ENCODE data around the gene TCF7L1. TPM values are rescaled to one million over a fixed set of nuclear protein-coding genes. Genes with fewer than 3 reads are reported as not detected.

Gene TCF7L1
- total RNA-seq, 1 donor from 2014 or later = 8.9 TPM

DNA sequence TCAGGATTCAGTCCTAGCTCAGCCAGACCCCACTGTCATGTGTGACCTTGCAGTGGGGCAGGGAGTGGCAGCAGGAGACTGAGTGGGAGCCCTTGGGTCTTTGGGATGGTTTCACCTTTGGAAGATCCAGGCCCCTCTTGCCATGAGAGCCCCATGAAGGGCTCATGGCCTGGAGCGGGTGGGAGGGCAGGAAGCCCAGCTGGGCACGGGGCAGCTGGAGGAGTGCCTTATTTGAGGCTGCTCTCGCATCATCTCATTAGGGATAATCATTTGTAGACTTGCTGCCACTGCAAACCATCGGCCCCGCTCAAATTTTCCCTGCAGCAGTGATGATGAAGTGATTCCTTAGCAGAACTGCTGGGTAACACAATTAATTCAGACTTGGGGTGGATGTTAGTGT, 120.7 kb downstream of the TCF7L1 start:
- Histone ChIP-seq H3K27ac (ENCODE audit: low read depth, low read length) (no peak overlapping the region), H3K4me3 (ENCODE audit: low read length in 3 of 3) (no peak overlapping the region), H3K4me1 (ENCODE audit: control insufficient read depth in 3 of 3, insufficient read depth in 3 of 3, low read length in 3 of 3) (peaks cover 49 to 60% (median 55%) of the 10 kb centered on the region in 3 donors), H3K27me3 (ENCODE audit: control insufficient read depth in 3 of 3, insufficient read depth in 3 of 3, low read length in 3 of 3) (no peaks in the 10 kb centered on the region), H3K36me3 (ENCODE audit: control insufficient read depth in 3 of 3, insufficient read depth in 3 of 3, low read length in 3 of 3) (no peaks in the 10 kb centered on the region), H3K9ac (ENCODE audit: low read depth in 1 of 3, low read length in 3 of 3) (no peak overlapping the region), H3K9me3 (ENCODE audit: control insufficient read depth in 3 of 3, low read length in 3 of 3) (no peaks in the 10 kb centered on the region)

DNA sequence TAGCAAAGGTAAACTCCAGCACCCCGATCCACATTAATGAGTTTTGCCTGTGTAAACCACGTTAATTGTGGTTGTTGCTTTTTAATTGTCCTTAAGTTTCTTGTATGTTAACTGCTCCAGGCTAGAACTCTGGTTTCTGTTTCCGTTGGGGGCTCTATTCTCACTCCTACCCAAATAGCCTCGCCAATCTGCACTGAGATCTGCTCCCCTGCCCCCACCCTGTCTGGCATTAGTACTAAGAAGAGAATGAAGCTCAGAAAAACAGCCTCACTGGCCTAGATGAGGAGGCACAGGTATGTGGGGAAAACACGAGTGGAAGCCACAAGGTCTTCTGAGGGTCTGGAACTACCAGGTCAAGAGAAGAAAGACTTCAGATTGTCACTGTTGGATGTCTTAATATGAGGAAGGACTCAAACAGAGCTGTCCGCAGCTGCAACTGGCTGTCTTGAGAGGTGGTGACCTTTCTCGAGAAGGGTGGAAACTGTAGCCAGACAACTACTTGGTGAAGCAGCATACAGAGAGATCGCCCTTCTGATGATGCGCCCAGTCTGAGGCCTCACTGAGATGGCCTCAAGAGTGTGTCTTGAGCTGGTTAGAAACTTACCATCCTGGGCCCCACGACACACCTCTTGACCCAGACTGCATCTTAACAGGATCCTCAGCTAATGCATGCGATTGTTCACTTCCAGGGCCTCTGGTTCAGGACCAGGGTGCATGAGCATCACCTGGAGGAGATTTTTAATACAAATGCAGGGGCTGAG, 121.5 kb downstream of the TCF7L1 start:
- Histone ChIP-seq H3K9ac (ENCODE audit: low read depth in 1 of 3, low read length in 3 of 3) (no peak overlapping the region), H3K4me3 (ENCODE audit: low read length in 3 of 3) (no peak overlapping the region), H3K36me3 (ENCODE audit: control insufficient read depth in 3 of 3, insufficient read depth in 3 of 3, low read length in 3 of 3) (no peaks in the 10 kb centered on the region), H3K27me3 (ENCODE audit: control insufficient read depth in 3 of 3, insufficient read depth in 3 of 3, low read length in 3 of 3) (no peaks in the 10 kb centered on the region), H3K9me3 (ENCODE audit: control insufficient read depth in 3 of 3, low read length in 3 of 3) (no peaks in the 10 kb centered on the region), H3K27ac (ENCODE audit: low read depth, low read length) (no peak overlapping the region), H3K4me1 (ENCODE audit: control insufficient read depth in 3 of 3, insufficient read depth in 3 of 3, low read length in 3 of 3) (peaks cover 45 to 55% (median 52%) of the 10 kb centered on the region in 3 donors)

DNA sequence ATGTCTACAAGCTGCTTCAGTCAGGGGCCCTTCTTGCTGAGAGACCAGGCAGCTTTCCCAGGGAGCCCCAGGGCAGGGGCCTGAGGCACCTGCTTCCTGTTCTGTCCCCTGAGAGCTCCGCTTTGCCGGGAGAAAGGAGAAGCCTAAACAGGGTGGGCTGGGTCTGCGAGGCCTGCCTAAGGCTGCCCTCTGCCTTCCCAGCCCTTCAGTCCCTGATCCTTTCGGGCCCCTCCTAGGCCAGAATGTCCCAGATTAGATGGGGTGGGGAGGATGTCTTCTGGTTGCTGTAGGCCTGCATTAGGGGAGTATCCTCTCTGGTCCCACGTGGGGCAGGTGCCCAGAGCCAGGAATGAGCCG, 122.2 kb downstream of the TCF7L1 start:
- H3K4me3 ChIP-seq (ENCODE audit: low read length in 3 of 3) = no peak overlapping the region
- no peaks in the 10 kb centered on the region for H3K27me3 ChIP-seq (ENCODE audit: control insufficient read depth in 3 of 3, insufficient read depth in 3 of 3, low read length in 3 of 3)
- no peak overlapping the region for H3K27ac ChIP-seq (ENCODE audit: low read depth, low read length)
- H3K9ac ChIP-seq (ENCODE audit: low read depth in 1 of 3, low read length in 3 of 3) = peak overlapping the region in 1 of 3 donors; percentile 40
- no peaks in the 10 kb centered on the region for H3K9me3 ChIP-seq (ENCODE audit: control insufficient read depth in 3 of 3, low read length in 3 of 3)
- peaks cover 41 to 58% (median 57%) of the 10 kb centered on the region in 3 donors for H3K4me1 ChIP-seq (ENCODE audit: control insufficient read depth in 3 of 3, insufficient read depth in 3 of 3, low read length in 3 of 3)
- H3K36me3 ChIP-seq (ENCODE audit: control insufficient read depth in 3 of 3, insufficient read depth in 3 of 3, low read length in 3 of 3) = no peaks in the 10 kb centered on the region

DNA sequence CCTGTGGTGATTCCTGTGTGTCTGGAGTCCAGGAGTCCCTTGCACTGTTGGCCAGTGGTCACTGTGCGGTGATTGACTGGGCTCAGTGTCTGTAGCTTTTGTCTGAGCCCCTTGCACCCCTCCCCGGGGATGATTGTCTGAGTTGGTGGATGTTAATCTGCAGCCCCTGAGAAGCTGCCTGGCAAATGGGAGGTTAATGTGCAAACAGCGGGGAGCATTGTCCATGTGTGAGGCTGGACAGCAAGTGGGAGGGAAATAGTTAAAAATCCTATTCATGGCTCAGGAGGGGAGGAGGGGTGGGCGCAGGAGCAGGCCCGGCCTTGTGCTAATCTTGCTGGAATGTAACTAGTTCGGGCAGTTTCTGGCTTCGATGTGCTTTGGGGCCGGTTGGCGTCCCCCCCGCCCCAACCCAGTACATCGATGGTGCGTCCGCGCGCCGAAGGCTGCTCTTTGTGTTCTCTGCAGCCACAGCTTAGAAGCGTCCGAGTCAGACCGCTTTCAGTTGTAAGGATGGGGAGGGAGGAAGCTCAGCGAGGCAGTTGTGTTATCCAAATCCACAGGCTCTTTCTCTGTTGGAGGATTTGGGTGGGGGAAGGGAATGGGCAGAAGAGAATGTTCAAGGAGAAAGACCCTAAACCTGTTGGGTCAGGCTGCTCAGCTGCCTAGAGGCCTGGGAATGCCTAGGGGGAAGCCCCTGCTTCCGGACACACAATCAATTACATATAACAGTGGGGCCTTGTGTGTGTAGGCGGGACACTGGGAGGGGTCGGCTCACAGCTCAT, 122.8 kb downstream of the TCF7L1 start:
- H3K9ac ChIP-seq (ENCODE audit: low read depth in 1 of 3, low read length in 3 of 3) = peak overlapping the region in 1 of 3 donors; percentile 40
- no peaks in the 10 kb centered on the region for H3K27me3 ChIP-seq (ENCODE audit: control insufficient read depth in 3 of 3, insufficient read depth in 3 of 3, low read length in 3 of 3)
- peaks cover 41 to 57% (median 55%) of the 10 kb centered on the region in 3 donors for H3K4me1 ChIP-seq (ENCODE audit: control insufficient read depth in 3 of 3, insufficient read depth in 3 of 3, low read length in 3 of 3)
- H3K9me3 ChIP-seq (ENCODE audit: control insufficient read depth in 3 of 3, low read length in 3 of 3) = no peaks in the 10 kb centered on the region
- no peaks in the 10 kb centered on the region for H3K36me3 ChIP-seq (ENCODE audit: control insufficient read depth in 3 of 3, insufficient read depth in 3 of 3, low read length in 3 of 3)
- H3K27ac ChIP-seq (ENCODE audit: low read depth, low read length) = no peak overlapping the region
- peak overlapping the region in 2 of 3 donors; percentile 29 to 32 for H3K4me3 ChIP-seq (ENCODE audit: low read length in 3 of 3)

DNA sequence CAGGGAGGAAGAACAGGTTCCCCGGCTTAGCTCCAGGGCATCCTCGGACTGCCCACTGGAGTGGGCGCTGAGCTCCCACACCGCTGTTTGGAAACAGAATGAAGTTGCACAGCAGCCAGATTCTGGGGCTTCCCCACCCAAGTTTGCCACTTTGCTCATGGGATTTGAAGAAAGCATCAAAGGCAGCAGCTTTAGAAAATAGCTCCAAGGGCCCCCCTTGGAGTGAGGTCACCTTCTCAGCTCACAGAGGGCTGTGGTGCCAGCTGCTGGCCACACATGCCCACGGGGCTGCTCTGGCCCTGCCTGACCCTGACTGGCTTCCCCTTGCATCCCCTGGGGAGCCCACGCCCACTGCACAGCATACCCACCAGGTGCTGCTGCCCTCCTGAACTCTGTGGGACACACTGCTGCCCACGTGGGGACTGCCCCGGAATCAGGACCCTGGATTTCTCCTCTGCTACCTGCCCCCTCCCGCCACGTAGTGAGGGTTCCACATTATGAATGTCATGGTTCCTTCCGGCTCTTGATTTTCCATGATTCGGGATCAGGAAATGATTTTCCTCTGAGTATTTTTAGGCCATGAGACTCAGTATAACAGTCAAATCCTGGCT, 124.3 kb downstream of the TCF7L1 start:
- Histone ChIP-seq H3K36me3 (ENCODE audit: control insufficient read depth in 3 of 3, insufficient read depth in 3 of 3, low read length in 3 of 3) (no peaks in the 10 kb centered on the region), H3K9ac (ENCODE audit: low read depth in 1 of 3, low read length in 3 of 3) (peak overlapping the region in 2 of 3 donors; percentile 19 to 33), H3K27ac (ENCODE audit: low read depth, low read length) (peak overlapping the region; percentile 66), H3K4me3 (ENCODE audit: low read length in 3 of 3) (no peak overlapping the region), H3K4me1 (ENCODE audit: control insufficient read depth in 3 of 3, insufficient read depth in 3 of 3, low read length in 3 of 3) (peaks cover 41 to 53% (median 50%) of the 10 kb centered on the region in 3 donors), H3K9me3 (ENCODE audit: control insufficient read depth in 3 of 3, low read length in 3 of 3) (no peaks in the 10 kb centered on the region), H3K27me3 (ENCODE audit: control insufficient read depth in 3 of 3, insufficient read depth in 3 of 3, low read length in 3 of 3) (no peaks in the 10 kb centered on the region)

DNA sequence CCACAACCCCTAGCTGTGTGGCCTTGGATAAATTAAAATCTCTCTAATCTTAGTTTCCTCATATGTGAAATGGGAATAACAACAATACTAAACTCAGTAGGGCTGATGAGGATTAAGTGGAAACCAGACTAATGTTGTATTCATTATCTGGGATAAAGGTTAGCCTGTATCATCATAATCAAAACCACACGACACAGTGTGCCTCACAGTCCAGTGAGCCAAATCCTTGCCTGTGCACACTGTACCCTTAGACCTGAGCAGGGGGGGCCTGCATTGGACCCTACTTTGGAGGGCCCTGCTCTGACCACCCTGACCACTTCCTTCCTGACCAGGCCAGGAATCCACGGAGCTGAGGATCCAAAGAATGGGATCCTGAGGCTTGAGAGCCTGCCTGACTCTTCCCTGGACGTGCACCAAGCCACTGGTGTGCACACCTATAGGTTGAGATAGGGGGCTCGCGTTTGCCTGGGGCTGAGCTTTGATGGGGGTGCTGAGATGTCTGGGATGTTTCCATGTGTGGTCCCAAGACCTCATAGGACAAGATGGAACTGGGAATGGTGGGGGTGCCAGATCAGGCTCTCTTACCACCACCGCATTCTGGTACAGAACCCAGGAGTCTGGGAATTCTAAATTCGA, 124.9 kb downstream of the TCF7L1 start:
- Histone ChIP-seq H3K9ac (ENCODE audit: low read depth in 1 of 3, low read length in 3 of 3) (peak overlapping the region in 2 of 3 donors; percentile 30 to 33), H3K27me3 (ENCODE audit: control insufficient read depth in 3 of 3, insufficient read depth in 3 of 3, low read length in 3 of 3) (no peaks in the 10 kb centered on the region), H3K4me1 (ENCODE audit: control insufficient read depth in 3 of 3, insufficient read depth in 3 of 3, low read length in 3 of 3) (peaks cover 41 to 53% (median 50%) of the 10 kb centered on the region in 3 donors), H3K27ac (ENCODE audit: low read depth, low read length) (peak overlapping the region; percentile 66), H3K4me3 (ENCODE audit: low read length in 3 of 3) (no peak overlapping the region), H3K9me3 (ENCODE audit: control insufficient read depth in 3 of 3, low read length in 3 of 3) (no peaks in the 10 kb centered on the region), H3K36me3 (ENCODE audit: control insufficient read depth in 3 of 3, insufficient read depth in 3 of 3, low read length in 3 of 3) (no peaks in the 10 kb centered on the region)

DNA sequence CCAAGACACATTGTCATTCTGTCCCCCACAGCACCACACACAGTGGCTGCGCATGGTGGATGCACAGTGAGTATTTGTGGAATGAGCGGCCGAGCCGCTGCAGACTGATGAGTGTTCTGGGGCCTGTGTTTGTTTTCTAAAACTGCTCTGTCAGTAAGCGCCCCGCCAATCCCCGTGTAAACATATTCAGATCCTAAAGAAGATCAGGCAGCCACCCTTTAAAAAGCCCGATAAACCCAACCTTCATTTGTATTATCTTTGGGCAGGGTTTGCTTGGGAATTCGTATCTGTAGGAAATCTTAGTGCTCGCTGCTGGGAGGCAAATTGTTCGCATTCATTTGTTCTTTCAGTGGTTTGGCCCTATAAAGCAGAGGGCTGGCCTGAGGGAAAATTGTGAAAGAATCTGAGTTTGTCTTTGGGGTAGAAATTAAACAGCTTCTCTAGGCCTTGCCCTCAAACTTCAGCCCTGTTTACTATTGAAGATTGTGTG, 126.0 kb downstream of the TCF7L1 start:
- Histone ChIP-seq H3K36me3 (ENCODE audit: control insufficient read depth in 3 of 3, insufficient read depth in 3 of 3, low read length in 3 of 3) (no peaks in the 10 kb centered on the region), H3K27me3 (ENCODE audit: control insufficient read depth in 3 of 3, insufficient read depth in 3 of 3, low read length in 3 of 3) (no peaks in the 10 kb centered on the region), H3K4me1 (ENCODE audit: control insufficient read depth in 3 of 3, insufficient read depth in 3 of 3, low read length in 3 of 3) (peaks cover 42 to 52% (median 50%) of the 10 kb centered on the region in 3 donors), H3K9ac (ENCODE audit: low read depth in 1 of 3, low read length in 3 of 3) (no peak overlapping the region), H3K27ac (ENCODE audit: low read depth, low read length) (peak overlapping the region; percentile 30), H3K9me3 (ENCODE audit: control insufficient read depth in 3 of 3, low read length in 3 of 3) (no peaks in the 10 kb centered on the region), H3K4me3 (ENCODE audit: low read length in 3 of 3) (no peak overlapping the region)

DNA sequence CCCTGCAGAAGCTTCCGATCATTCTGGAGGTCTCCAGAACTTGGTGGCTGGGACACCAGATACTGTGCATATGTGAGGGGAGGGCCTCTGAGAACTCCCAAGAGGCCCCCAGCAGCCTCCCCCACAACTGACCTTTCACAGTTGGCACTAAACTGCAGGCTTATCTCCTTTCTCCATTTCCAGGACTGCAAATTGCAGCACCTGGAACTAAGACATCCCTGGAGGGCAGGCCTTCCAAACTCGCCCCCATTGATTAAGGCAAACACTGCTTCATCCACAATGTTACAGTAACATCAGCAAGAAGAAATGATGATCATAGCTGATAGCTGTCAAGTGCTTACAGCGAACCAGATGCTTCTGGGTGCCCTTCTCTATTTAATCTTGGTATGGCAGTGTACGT, 126.7 kb downstream of the TCF7L1 start:
- no peak overlapping the region for H3K9ac ChIP-seq (ENCODE audit: low read depth in 1 of 3, low read length in 3 of 3)
- H3K4me1 ChIP-seq (ENCODE audit: control insufficient read depth in 3 of 3, insufficient read depth in 3 of 3, low read length in 3 of 3) = peaks cover 46 to 48% (median 46%) of the 10 kb centered on the region in 3 donors

DNA sequence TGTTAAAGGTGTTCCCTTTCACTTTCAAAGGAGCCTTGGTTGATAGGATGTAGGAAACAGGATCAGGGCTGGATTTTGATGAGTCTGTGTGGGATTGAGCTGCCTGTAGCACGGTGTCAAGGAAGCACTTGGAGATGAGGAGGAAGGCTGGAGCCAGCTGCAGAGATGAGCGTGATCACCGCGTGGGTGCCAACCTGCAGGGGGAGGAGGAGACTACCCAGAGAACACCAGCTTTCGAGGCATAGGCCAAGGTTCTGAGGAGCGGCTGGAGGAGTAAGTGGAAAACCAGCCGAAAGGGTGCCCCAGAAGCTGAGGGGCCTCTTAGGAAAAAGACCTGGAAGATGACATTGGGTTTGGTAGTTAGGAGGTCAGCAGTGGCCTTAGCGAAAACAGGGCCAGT, 130.4 kb downstream of the TCF7L1 start:
- H3K4me3 ChIP-seq (ENCODE audit: low read length in 3 of 3) = no peak overlapping the region
- H3K36me3 ChIP-seq (ENCODE audit: control insufficient read depth in 3 of 3, insufficient read depth in 3 of 3, low read length in 3 of 3) = no peaks in the 10 kb centered on the region
- peaks cover 19 to 25% (median 23%) of the 10 kb centered on the region in 3 donors for H3K4me1 ChIP-seq (ENCODE audit: control insufficient read depth in 3 of 3, insufficient read depth in 3 of 3, low read length in 3 of 3)
- H3K27me3 ChIP-seq (ENCODE audit: control insufficient read depth in 3 of 3, insufficient read depth in 3 of 3, low read length in 3 of 3) = no peaks in the 10 kb centered on the region
- H3K9me3 ChIP-seq (ENCODE audit: control insufficient read depth in 3 of 3, low read length in 3 of 3) = no peaks in the 10 kb centered on the region
- no peak overlapping the region for H3K27ac ChIP-seq (ENCODE audit: low read depth, low read length)
- H3K9ac ChIP-seq (ENCODE audit: low read depth in 1 of 3, low read length in 3 of 3) = no peak overlapping the region

More for the DNA sequence above, 126.7 kb downstream of the TCF7L1 start:
- Histone ChIP-seq H3K4me3 (ENCODE audit: low read length in 3 of 3) (no peak overlapping the region), H3K27me3 (ENCODE audit: control insufficient read depth in 3 of 3, insufficient read depth in 3 of 3, low read length in 3 of 3) (no peaks in the 10 kb centered on the region), H3K9me3 (ENCODE audit: control insufficient read depth in 3 of 3, low read length in 3 of 3) (no peaks in the 10 kb centered on the region), H3K27ac (ENCODE audit: low read depth, low read length) (peak overlapping the region; percentile 30), H3K36me3 (ENCODE audit: control insufficient read depth in 3 of 3, insufficient read depth in 3 of 3, low read length in 3 of 3) (no peaks in the 10 kb centered on the region)
